Measurements from ENCODE around the gene TNFAIP3.
"Not testable (repeated sequence)": the region's sequence is repeated elsewhere in the genome, so short reads cannot be mapped to it uniquely, and the experiment has no call there.

TNFAIP3 gene

GRCh38 chr6:137844773-137845172, 22.3 kb upstream of the TNFAIP3 start:
- DNase-seq (ENCODE audit: low spot score) = not testable (repeated sequence)

- DNase-seq (ENCODE audit: low spot score) = no peak
Observed at GRCh38 chr6:137845460-137845859, 21.6 kb upstream of the TNFAIP3 start.

GRCh38 chr6:137846274-137846673, 20.8 kb upstream of the TNFAIP3 start:
- DNase-seq (ENCODE audit: low spot score) = no peak

GRCh38 chr6:137846772-137847313, 20.2 kb upstream of the TNFAIP3 start:
- no peak for DNase-seq (ENCODE audit: low spot score)

- no peak for DNase-seq (ENCODE audit: low spot score)
Observed at GRCh38 chr6:137847748-137848147, 19.3 kb upstream of the TNFAIP3 start.

GRCh38 chr6:137848672-137849071, 18.4 kb upstream of the TNFAIP3 start:
- DNase-seq (ENCODE audit: low spot score) = no peak

GRCh38 chr6:137849181-137849980, 17.7 kb upstream of the TNFAIP3 start:
- DNase-seq (ENCODE audit: low spot score) = no peak

- no peak for DNase-seq (ENCODE audit: low spot score)
Observed at GRCh38 chr6:137849981-137850714, 16.9 kb upstream of the TNFAIP3 start.

GRCh38 chr6:137850816-137851602, 16.1 kb upstream of the TNFAIP3 start:
- no peak for DNase-seq (ENCODE audit: low spot score)

GRCh38 chr6:137851669-137852068, 15.4 kb upstream of the TNFAIP3 start:
- no peak for DNase-seq (ENCODE audit: low spot score)

GRCh38 chr6:137852346-137852745, 14.7 kb upstream of the TNFAIP3 start:
- no peak for DNase-seq (ENCODE audit: low spot score)

- no peak for DNase-seq (ENCODE audit: low spot score)
Observed at GRCh38 chr6:137852811-137853210, 14.2 kb upstream of the TNFAIP3 start.

- no peak for DNase-seq (ENCODE audit: low spot score)
Observed at GRCh38 chr6:137853569-137854213, 13.4 kb upstream of the TNFAIP3 start.

GRCh38 chr6:137856138-137856898, 10.7 kb upstream of the TNFAIP3 start:
- DNase-seq (ENCODE audit: low spot score) = no peak

- no peak for DNase-seq (ENCODE audit: low spot score)
Observed at GRCh38 chr6:137859025-137859424, 8.0 kb upstream of the TNFAIP3 start.

- no peak for DNase-seq (ENCODE audit: low spot score)
Observed at GRCh38 chr6:137860394-137861005, 6.6 kb upstream of the TNFAIP3 start.

GRCh38 chr6:137861550-137862337, 5.3 kb upstream of the TNFAIP3 start:
- DNase-seq (ENCODE audit: low spot score) = no peak

GRCh38 chr6:137862419-137863090, 4.5 kb upstream of the TNFAIP3 start:
- no peak for DNase-seq (ENCODE audit: low spot score)
